ENCODE data around the gene TBC1D2B. TPM values are rescaled to one million over a fixed set of nuclear protein-coding genes. Genes with fewer than 3 reads are reported as not detected.
A peak's percentile ranks its signal among the peaks of the same experiment; 100 is the strongest.

Gene TBC1D2B
- total and polyA plus RNA-seq, 8 donors: 37.6 to 64.9 (median 49.2) TPM

DNA sequence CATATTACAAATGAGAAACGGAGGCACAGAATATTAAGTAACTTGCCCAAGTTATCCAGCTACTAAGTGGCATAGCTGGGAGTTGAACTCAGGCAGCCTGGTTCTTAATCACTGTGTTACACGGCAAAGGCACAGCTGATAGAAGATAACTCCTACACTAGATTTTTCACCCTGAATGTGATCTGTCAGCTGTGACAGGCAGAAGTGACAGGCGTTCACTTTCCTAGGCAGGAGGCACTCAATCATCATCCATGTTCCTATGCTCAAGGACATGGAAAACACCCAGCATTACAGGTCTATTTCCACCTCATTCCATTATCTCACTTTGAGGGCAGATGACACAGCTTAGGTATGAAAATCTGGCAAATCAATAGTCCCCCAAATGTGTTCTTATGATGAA, 35.6 kb downstream of the TBC1D2B start:
- no peak overlapping the region for H3K4me3 ChIP-seq
- ATAC-seq (no peak), DNase-seq (no peak)
- intact Hi-C loops (cut with DNase I): no loop called here
- H3K27ac ChIP-seq: peak overlapping the region in 1 of 2 donors; percentile 58
- no peak for TF ChIP-seq CTCF (IDR thresholded peaks at IDR 0.05)
- H3K27me3 ChIP-seq: no peaks in the 10 kb centered on the region
- peaks cover 0 to 27% of the 10 kb centered on the region in 2 donors for H3K36me3 ChIP-seq
- H3K4me1 ChIP-seq: peaks cover 12 to 80% of the 10 kb centered on the region in 2 donors
- no peaks in the 10 kb centered on the region for H3K9me3 ChIP-seq

DNA sequence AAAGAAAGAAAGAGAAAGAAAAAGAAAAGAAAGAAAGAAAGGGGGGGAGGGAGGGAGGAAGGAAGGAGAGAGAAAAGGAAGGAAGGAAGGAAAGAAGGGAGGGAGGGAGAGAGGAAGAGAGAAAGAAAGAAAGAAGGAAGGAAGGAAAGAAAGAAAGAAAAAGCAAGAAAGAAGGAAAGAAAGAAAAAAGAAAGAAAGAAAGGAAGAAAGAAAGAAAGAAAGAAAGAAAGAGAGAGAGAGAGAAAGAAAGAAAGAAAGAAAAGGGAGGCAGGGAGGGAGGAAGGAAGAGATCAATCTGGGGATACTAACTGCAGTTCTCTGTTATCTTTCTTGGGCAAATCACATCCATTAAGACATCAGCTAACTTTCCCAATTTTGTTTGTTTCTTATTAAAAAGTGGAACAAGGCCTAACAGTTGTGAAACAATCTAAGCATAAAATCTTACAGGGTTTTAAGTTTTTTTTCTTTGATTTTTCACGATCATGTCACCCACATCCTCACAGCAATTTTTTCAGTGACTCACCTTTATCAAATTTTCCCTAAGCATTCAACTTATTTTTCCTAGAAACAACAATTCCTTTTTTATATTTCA, 36.8 kb downstream of the TBC1D2B start:
- Histone ChIP-seq H3K36me3 (peaks cover 0 to 27% of the 10 kb centered on the region in 2 donors), H3K27me3 (no peaks in the 10 kb centered on the region), H3K9me3 (no peaks in the 10 kb centered on the region), H3K4me1 (peaks cover 21 to 80% of the 10 kb centered on the region in 2 donors), H3K27ac (peak overlapping the region in 1 of 2 donors; percentile 58), H3K4me3 (no peak overlapping the region)
- no peak for TF ChIP-seq CTCF (IDR thresholded peaks at IDR 0.05)
- intact Hi-C loops (cut with DNase I): no loop called here
- no peak for DNase-seq
- ATAC-seq: no peak

DNA sequence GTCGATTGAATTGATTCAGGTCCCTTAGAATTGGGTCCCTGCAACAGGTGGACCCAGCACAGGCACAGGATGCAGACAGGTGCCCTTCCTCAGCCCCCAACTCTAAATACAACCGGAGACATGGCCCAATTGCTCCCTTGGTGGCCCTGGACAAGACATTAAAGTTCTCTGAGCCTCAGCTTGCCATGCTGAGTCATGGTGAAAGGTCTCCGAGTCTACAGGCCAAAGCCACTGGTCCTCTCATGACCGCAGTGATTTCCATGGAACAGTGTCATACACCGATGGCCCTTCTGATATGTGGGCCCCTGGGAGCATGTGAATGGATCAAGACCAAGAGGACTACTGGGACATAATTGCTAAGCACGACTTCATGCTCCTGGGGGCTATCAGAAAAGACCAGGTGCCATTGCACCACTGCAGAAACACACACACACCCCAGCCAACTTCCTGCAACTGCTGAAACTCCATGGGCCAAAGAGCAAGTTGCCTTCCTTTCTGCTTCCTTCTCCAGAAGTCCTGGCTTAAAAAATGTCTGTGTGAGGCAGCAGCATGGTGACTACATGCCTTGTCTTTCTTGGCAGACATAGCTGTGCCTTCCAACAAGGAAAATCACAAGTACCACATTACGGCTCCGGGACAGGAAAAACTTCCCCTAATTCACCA, 38.8 kb downstream of the TBC1D2B start:
- intact Hi-C loops (cut with DNase I): no loop called here
- DNase-seq (no peak), ATAC-seq (no peak)

DNA sequence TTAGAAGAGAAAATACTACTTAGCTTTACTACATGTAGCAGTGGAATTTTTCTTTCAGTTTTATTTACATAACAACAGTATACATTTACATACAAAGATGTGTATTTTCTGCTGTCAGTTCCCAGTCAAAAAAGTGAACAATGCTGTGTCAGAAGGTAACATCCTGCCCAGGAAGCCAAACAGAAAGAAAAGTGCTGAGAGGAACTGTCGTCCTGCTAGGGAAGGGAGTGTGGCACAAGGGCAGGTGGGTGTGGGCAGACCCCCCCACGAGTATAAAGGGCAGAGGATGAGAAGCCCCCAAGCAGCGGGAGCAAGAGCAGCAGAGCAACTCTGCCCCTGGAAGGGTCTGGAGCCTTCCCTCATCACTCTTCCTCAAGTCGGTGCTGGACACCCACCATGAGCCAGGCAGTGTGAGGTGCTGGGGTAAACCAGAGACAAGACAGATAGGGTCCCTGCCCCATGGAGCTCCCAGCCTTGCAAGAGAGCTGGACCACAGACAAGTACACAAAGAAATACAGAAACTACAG, 39.7 kb downstream of the TBC1D2B start:
- Histone ChIP-seq H3K4me3 (no peak overlapping the region), H3K4me1 (peaks cover 34 to 86% of the 10 kb centered on the region in 2 donors), H3K27me3 (no peaks in the 10 kb centered on the region), H3K36me3 (peaks cover 0 to 5% of the 10 kb centered on the region in 2 donors), H3K27ac (peak overlapping the region in 1 of 2 donors; percentile 68), H3K9me3 (no peaks in the 10 kb centered on the region)
- ATAC-seq (no peak), DNase-seq (no peak)
- no peak for TF ChIP-seq CTCF (IDR thresholded peaks at IDR 0.05)
- intact Hi-C loops (cut with DNase I): no loop called here

More for the DNA sequence above, 38.8 kb downstream of the TBC1D2B start:
- H3K9me3 ChIP-seq: no peaks in the 10 kb centered on the region
- peaks cover 0 to 14% of the 10 kb centered on the region in 2 donors for H3K36me3 ChIP-seq
- peak overlapping the region in 1 of 2 donors; percentile 68 for H3K27ac ChIP-seq
- peaks cover 34 to 80% of the 10 kb centered on the region in 2 donors for H3K4me1 ChIP-seq
- TF ChIP-seq CTCF (IDR thresholded peaks at IDR 0.05): no peak
- H3K4me3 ChIP-seq: no peak overlapping the region
- H3K27me3 ChIP-seq: no peaks in the 10 kb centered on the region

DNA sequence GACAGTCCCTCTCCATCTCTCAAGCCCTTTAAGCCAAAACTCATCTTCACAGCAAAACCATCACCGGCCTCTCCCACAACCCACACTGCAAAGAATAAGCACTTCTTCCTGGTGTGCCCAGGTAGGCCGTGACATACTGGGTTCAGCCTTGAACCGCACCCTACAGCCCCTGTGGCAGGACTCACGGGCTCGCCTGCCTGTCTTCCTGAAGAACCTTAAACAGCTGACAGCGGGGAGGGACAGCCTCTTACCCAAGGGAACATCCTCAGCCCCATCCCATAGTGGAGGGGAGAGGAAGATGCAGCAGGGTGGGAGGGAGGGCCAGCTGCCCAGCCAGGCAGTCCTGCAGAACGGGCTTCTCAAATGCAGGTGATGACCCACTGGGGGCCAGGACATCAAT, 40.2 kb downstream of the TBC1D2B start:
- ATAC-seq: no peak
- H3K36me3 ChIP-seq: peaks cover 0 to under 1% of the 10 kb centered on the region in 2 donors
- no peak overlapping the region for H3K4me3 ChIP-seq
- intact Hi-C loops (cut with DNase I): no loop called here
- H3K9me3 ChIP-seq: no peaks in the 10 kb centered on the region
- peak overlapping the region in 1 of 2 donors; percentile 68 for H3K27ac ChIP-seq
- H3K27me3 ChIP-seq: no peaks in the 10 kb centered on the region
- no peak for TF ChIP-seq CTCF (IDR thresholded peaks at IDR 0.05)
- no peak for DNase-seq
- peaks cover 34 to 91% of the 10 kb centered on the region in 2 donors for H3K4me1 ChIP-seq

Measured in left lung (tissue), 10 donors.